ENCODE data around the gene ZIC1.

The ZIC1 gene

DNA sequence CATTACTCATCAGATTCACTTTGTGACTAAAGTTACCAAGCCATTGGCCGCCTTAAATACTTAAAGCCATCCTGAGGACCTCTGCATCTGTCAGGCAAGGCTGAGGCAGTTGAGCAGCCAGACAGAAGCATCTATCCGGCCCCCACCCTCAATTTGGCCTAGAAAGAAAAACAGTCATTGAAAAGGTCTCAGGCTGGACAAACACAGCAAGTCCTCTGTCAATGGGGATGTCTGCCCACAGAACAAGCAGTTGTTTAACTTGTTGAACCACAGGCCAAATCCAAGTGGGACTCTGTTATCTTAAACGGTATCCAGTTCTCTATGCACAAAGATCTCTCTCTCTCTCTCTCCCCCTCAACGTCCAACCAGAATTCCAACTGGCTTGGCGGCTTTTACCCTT, 5.7 kb upstream of the ZIC1 start:
- Histone ChIP-seq H3K27ac (ENCODE audit: low read depth, low read length) (no peak overlapping the region), H3K4me1 (ENCODE audit: control insufficient read depth in 1 of 2, insufficient read depth in 2 of 2, low read length in 2 of 2) (no peaks in the 10 kb centered on the region), H3K9me3 (ENCODE audit: control insufficient read depth in 1 of 2, low read length in 2 of 2) (no peaks in the 10 kb centered on the region), H3K9ac (ENCODE audit: low read depth in 1 of 2, low read length in 2 of 2) (no peak overlapping the region), H3K36me3 (ENCODE audit: control insufficient read depth in 1 of 2, insufficient read depth in 2 of 2, low read length in 2 of 2) (no peaks in the 10 kb centered on the region), H3K27me3 (ENCODE audit: control insufficient read depth in 1 of 2, insufficient read depth in 2 of 2, low read length in 2 of 2) (peaks cover 55 to 76% of the 10 kb centered on the region in 2 donors), H3K4me3 (ENCODE audit: low read depth in 1 of 2, low read length in 2 of 2) (no peak overlapping the region)

GRCh38 chr3:147404000-147404799, 5.0 kb upstream of the ZIC1 start:
- Histone ChIP-seq H3K9me3 (ENCODE audit: control insufficient read depth in 1 of 2, low read length in 2 of 2) (no peaks in the 10 kb centered on the region), H3K36me3 (ENCODE audit: control insufficient read depth in 1 of 2, insufficient read depth in 2 of 2, low read length in 2 of 2) (no peaks in the 10 kb centered on the region), H3K9ac (ENCODE audit: low read depth in 1 of 2, low read length in 2 of 2) (no peak overlapping the region), H3K27me3 (ENCODE audit: control insufficient read depth in 1 of 2, insufficient read depth in 2 of 2, low read length in 2 of 2) (peaks cover 59 to 80% of the 10 kb centered on the region in 2 donors), H3K4me3 (ENCODE audit: low read depth in 1 of 2, low read length in 2 of 2) (no peak overlapping the region), H3K4me1 (ENCODE audit: control insufficient read depth in 1 of 2, insufficient read depth in 2 of 2, low read length in 2 of 2) (no peaks in the 10 kb centered on the region), H3K27ac (ENCODE audit: low read depth, low read length) (no peak overlapping the region)

DNA sequence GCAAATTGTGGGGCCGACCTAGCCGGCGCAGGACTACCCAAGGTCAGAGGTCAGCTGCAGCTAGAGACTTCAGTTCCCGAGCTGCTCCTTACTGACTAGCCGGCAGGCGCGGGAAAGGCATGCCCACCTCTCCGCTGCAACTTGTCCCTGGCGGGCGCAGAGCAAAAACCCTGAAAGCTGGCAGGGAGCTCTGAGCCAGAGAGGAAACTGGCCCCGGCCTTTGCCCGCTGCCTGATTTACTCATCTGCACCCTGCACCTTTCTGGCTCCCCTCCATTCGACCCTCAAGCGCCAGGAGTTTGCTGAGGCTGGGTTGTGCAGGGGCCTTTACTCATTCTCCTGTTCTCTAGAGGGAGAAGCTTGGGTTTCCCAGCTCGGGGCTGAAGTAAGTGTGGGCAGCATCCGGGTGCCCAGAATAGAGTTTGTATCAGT, 4.3 kb upstream of the ZIC1 start:
- no peak overlapping the region for H3K27ac ChIP-seq (ENCODE audit: low read depth, low read length)
- no peaks in the 10 kb centered on the region for H3K4me1 ChIP-seq (ENCODE audit: control insufficient read depth in 1 of 2, insufficient read depth in 2 of 2, low read length in 2 of 2)
- peaks cover 64 to 83% of the 10 kb centered on the region in 2 donors for H3K27me3 ChIP-seq (ENCODE audit: control insufficient read depth in 1 of 2, insufficient read depth in 2 of 2, low read length in 2 of 2)
- no peaks in the 10 kb centered on the region for H3K36me3 ChIP-seq (ENCODE audit: control insufficient read depth in 1 of 2, insufficient read depth in 2 of 2, low read length in 2 of 2)
- no peak overlapping the region for H3K4me3 ChIP-seq (ENCODE audit: low read depth in 1 of 2, low read length in 2 of 2)
- no peak overlapping the region for H3K9ac ChIP-seq (ENCODE audit: low read depth in 1 of 2, low read length in 2 of 2)
- no peaks in the 10 kb centered on the region for H3K9me3 ChIP-seq (ENCODE audit: control insufficient read depth in 1 of 2, low read length in 2 of 2)

DNA sequence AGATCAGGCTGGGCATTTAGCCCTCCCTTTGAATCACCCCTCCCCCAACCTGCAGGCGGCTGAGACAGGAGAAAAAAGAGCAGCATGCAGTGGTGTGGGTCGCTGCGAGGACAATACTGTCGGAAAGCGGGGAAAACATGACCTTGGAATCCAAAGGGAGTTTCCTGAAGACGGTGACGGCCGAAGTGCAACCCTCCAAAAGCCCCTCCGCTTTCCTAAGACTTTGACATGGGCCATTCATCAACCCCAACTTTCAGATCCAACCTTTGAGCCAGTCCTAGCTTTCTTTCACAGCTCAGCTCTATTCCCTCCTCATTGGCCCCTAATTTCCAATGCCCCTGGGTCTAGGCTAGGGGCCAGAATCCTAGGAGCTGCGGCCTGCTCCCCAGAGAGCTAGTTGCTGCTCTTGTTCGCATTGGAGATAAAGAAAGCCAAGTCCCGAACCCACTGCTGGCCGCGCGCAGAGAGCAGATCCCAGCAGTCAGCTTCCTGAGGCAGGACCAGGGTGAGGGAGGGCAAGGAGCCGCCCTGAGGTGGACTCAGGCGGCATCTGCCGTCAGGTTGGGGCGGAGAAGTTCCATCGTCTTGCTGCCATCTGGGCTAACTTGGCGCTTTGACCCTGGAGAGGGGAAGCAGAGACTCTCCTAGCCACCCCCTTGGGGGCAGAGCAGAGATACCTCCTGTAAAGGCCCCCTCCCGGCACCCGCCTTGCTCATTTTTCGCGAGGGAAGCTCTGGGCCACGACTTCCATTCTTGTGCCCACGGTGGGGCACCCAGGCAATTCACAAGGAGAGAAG, 3.7 kb upstream of the ZIC1 start:
- Histone ChIP-seq H3K4me1 (ENCODE audit: control insufficient read depth in 1 of 2, insufficient read depth in 2 of 2, low read length in 2 of 2) (no peaks in the 10 kb centered on the region), H3K9ac (ENCODE audit: low read depth in 1 of 2, low read length in 2 of 2) (no peak overlapping the region), H3K9me3 (ENCODE audit: control insufficient read depth in 1 of 2, low read length in 2 of 2) (no peaks in the 10 kb centered on the region), H3K27ac (ENCODE audit: low read depth, low read length) (no peak overlapping the region), H3K36me3 (ENCODE audit: control insufficient read depth in 1 of 2, insufficient read depth in 2 of 2, low read length in 2 of 2) (no peaks in the 10 kb centered on the region), H3K4me3 (ENCODE audit: low read depth in 1 of 2, low read length in 2 of 2) (no peak overlapping the region), H3K27me3 (ENCODE audit: control insufficient read depth in 1 of 2, insufficient read depth in 2 of 2, low read length in 2 of 2) (peaks cover 63 to 83% of the 10 kb centered on the region in 2 donors)

DNA sequence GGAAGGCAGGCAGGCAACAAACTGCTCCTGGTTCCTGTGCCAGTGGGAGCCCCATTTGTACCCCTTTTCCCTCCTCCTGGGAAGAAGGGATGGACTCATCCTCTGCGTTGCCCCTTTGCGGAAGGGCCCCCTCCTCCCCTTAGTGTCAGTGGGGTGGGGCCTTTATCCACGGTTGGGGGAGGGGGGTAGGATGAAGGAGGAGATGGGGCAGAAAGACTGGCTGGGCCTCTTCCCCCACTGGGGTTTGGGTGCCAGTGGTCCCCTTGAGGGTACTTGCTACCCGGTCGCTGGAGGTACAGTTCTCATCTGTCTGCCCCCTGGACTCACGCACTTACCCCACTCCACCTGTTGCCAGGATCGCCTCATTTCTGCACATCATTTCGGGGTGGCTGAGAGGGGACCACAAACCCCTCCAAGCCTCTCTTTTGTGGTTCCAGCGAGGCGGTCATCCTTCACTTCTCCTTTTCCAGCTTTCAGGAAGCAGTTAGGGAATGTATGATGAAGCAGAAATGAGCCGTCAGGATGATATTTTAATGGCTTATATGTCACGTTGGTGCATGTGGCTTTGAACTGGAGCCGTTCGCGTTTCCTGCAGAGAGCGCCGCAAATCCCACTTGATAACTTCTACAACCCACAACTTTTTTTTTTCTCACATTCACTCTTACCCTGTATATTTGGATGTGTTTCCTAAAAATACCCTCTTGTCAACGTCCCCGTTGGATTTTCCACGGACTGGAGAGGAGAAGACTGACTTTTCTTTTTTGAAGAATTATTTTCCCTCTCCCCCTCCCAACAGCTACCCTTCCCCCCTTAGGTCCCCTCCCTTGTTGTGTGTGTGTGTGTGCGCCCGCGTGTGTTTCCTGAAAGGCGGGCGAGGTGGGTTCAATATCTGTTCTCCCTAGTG, 2.9 kb upstream of the ZIC1 start, which contains the start of gene ZIC4:
TSS of gene ZIC4 (minus strand) at position 516 of the 904 bp plus-strand sequence. CDS start 3,746 bp downstream, outside the sequence.
- H3K9ac ChIP-seq (ENCODE audit: low read depth in 1 of 2, low read length in 2 of 2), result no peak within 1 kb of the TSS
- no peak within 1 kb of the TSS for H3K4me3 ChIP-seq (ENCODE audit: low read depth in 1 of 2, low read length in 2 of 2)
- H3K4me1 ChIP-seq (ENCODE audit: control insufficient read depth in 1 of 2, insufficient read depth in 2 of 2, low read length in 2 of 2), result peaks cover 0 to 5% of the 10 kb centered on the region in 2 donors
- H3K27ac ChIP-seq (ENCODE audit: low read depth, low read length), result no peak within 1 kb of the TSS
- no peaks in the 10 kb centered on the region for H3K9me3 ChIP-seq (ENCODE audit: control insufficient read depth in 1 of 2, low read length in 2 of 2)
- no peaks in the 10 kb centered on the region for H3K36me3 ChIP-seq (ENCODE audit: control insufficient read depth in 1 of 2, insufficient read depth in 2 of 2, low read length in 2 of 2)
- peaks cover 71 to 86% of the 10 kb centered on the region in 2 donors for H3K27me3 ChIP-seq (ENCODE audit: control insufficient read depth in 1 of 2, insufficient read depth in 2 of 2, low read length in 2 of 2)

- Histone ChIP-seq H3K9me3 (ENCODE audit: control insufficient read depth in 1 of 2, low read length in 2 of 2) (no peaks in the 10 kb centered on the region), H3K9ac (ENCODE audit: low read depth in 1 of 2, low read length in 2 of 2) (no peak overlapping the region), H3K27me3 (ENCODE audit: control insufficient read depth in 1 of 2, insufficient read depth in 2 of 2, low read length in 2 of 2) (peaks cover 76 to 91% of the 10 kb centered on the region in 2 donors), H3K27ac (ENCODE audit: low read depth, low read length) (no peak overlapping the region), H3K36me3 (ENCODE audit: control insufficient read depth in 1 of 2, insufficient read depth in 2 of 2, low read length in 2 of 2) (no peaks in the 10 kb centered on the region), H3K4me3 (ENCODE audit: low read depth in 1 of 2, low read length in 2 of 2) (no peak overlapping the region), H3K4me1 (ENCODE audit: control insufficient read depth in 1 of 2, insufficient read depth in 2 of 2, low read length in 2 of 2) (peaks cover 0 to 5% of the 10 kb centered on the region in 2 donors)
Measured at GRCh38 chr3:147407114-147407497, 2.1 kb upstream of the ZIC1 start.

- Histone ChIP-seq H3K4me1 (ENCODE audit: control insufficient read depth in 1 of 2, insufficient read depth in 2 of 2, low read length in 2 of 2) (peaks cover 0 to 5% of the 10 kb centered on the region in 2 donors), H3K9me3 (ENCODE audit: control insufficient read depth in 1 of 2, low read length in 2 of 2) (no peaks in the 10 kb centered on the region), H3K27ac (ENCODE audit: low read depth, low read length) (no peak overlapping the region), H3K27me3 (ENCODE audit: control insufficient read depth in 1 of 2, insufficient read depth in 2 of 2, low read length in 2 of 2) (peaks cover 82 to 93% of the 10 kb centered on the region in 2 donors), H3K4me3 (ENCODE audit: low read depth in 1 of 2, low read length in 2 of 2) (no peak overlapping the region), H3K36me3 (ENCODE audit: control insufficient read depth in 1 of 2, insufficient read depth in 2 of 2, low read length in 2 of 2) (no peaks in the 10 kb centered on the region), H3K9ac (ENCODE audit: low read depth in 1 of 2, low read length in 2 of 2) (no peak overlapping the region)
Measured at GRCh38 chr3:147407498-147408187, 1.5 kb upstream of the ZIC1 start.

- Histone ChIP-seq H3K27me3 (ENCODE audit: control insufficient read depth in 1 of 2, insufficient read depth in 2 of 2, low read length in 2 of 2) (peaks cover 90 to 97% of the 10 kb centered on the region in 2 donors), H3K9me3 (ENCODE audit: control insufficient read depth in 1 of 2, low read length in 2 of 2) (no peaks in the 10 kb centered on the region), H3K27ac (ENCODE audit: low read depth, low read length) (no peak overlapping the region), H3K9ac (ENCODE audit: low read depth in 1 of 2, low read length in 2 of 2) (no peak overlapping the region), H3K4me3 (ENCODE audit: low read depth in 1 of 2, low read length in 2 of 2) (no peak overlapping the region), H3K36me3 (ENCODE audit: control insufficient read depth in 1 of 2, insufficient read depth in 2 of 2, low read length in 2 of 2) (no peaks in the 10 kb centered on the region), H3K4me1 (ENCODE audit: control insufficient read depth in 1 of 2, insufficient read depth in 2 of 2, low read length in 2 of 2) (peaks cover 5 to 7% of the 10 kb centered on the region in 2 donors)
Measured at GRCh38 chr3:147408188-147409100, 721 bp upstream of the ZIC1 start.
